CD8-positive, alpha-beta memory T cell (primary cell): ENCODE measurements around the gene POLR1A. TPM values are rescaled to one million over a fixed set of nuclear protein-coding genes. Genes with fewer than 3 reads are reported as not detected.

Source experiments
- CTCF ChIA-PET: fragments of 350-600 bp; sonication (Branson Sonifier 250); formaldehyde crosslinking; loops from one replicate; lab custom pipeline; 2021; ENCODE audit warnings: antibody characterized with exemption; lab: Charles Lee
- POLR2A ChIA-PET: fragments of 350-600 bp; sonication (Branson Sonifier 250); formaldehyde crosslinking; loops from one replicate; lab custom pipeline; 2021; ENCODE audit warnings: antibody characterized with exemption; lab: Charles Lee
- DNase-seq, 5 donors: peaks; one replicate each; pipeline versions ENCODE4 v3.0.0 to v3.0.0-alpha.2; 2020 to 2022; ENCODE audit warnings: mixed read lengths in 1 of 5
- H3K27ac ChIP-seq: one replicate; pipeline ENCODE4 v1.7.0; 2013; ENCODE audit warnings: low read depth, mild to moderate bottlenecking, low read length, moderate library complexity
- H3K27me3 ChIP-seq: 2 replicates; pipeline ENCODE4 v1.7.0; 2013; ENCODE audit warnings: low read length, mild to moderate bottlenecking; ENCODE audit not compliant: insufficient read depth, poor library complexity, severe bottlenecking
- H3K36me3 ChIP-seq: 2 replicates; pipeline ENCODE4 v1.7.0; 2013; ENCODE audit warnings: mild to moderate bottlenecking, low read length, moderate library complexity; ENCODE audit not compliant: insufficient read depth
- H3K4me1 ChIP-seq: 2 replicates; pipeline ENCODE4 v1.7.0; 2013; ENCODE audit warnings: mild to moderate bottlenecking, low read length, moderate library complexity; ENCODE audit not compliant: insufficient read depth
- H3K4me3 ChIP-seq: 2 replicates; pipeline ENCODE4 v1.7.0; 2013; ENCODE audit warnings: mild to moderate bottlenecking, low read length
- H3K9me3 ChIP-seq: 2 replicates; pipeline ENCODE4 v1.7.0; 2013; ENCODE audit warnings: mild to moderate bottlenecking, low read length
- H3K27ac Mint-ChIP-seq, 8 donors: one replicate each; pipeline ENCODE4 v1.8.0; 2020 to 2021; ENCODE audit warnings: mixed read lengths in 8 of 8, mild to moderate bottlenecking in 6 of 8, inconsistent platforms in 3 of 8, moderate library complexity in 3 of 8
- H3K27me3 Mint-ChIP-seq, 2 donors: one replicate each; pipeline ENCODE4 v1.8.0; 2020 to 2021; ENCODE audit warnings: mixed read lengths in 2 of 2, mild to moderate bottlenecking in 1 of 2, moderate library complexity in 1 of 2
- H3K36me3 Mint-ChIP-seq, 3 donors: one replicate each; pipeline ENCODE4 v1.8.0; 2020 to 2021; ENCODE audit warnings: mixed read lengths in 3 of 3, inconsistent platforms in 1 of 3, mild to moderate bottlenecking in 1 of 3
- H3K4me1 Mint-ChIP-seq, 3 donors: one replicate each; pipeline ENCODE4 v1.8.0; 2020 to 2021; ENCODE audit warnings: mixed read lengths in 3 of 3, inconsistent platforms in 1 of 3, mild to moderate bottlenecking in 1 of 3
- H3K4me3 Mint-ChIP-seq, 7 donors: one replicate each; pipeline ENCODE4 v1.8.0; 2020 to 2021; ENCODE audit warnings: mixed read lengths in 7 of 7, mild to moderate bottlenecking in 6 of 7, moderate library complexity in 4 of 7, inconsistent platforms in 2 of 7
- H3K9me3 Mint-ChIP-seq, 5 donors: one replicate each; pipeline ENCODE4 v1.8.0; 2020 to 2022; ENCODE audit warnings: mixed read lengths in 5 of 5, mild to moderate bottlenecking in 3 of 5, moderate library complexity in 2 of 5, inconsistent platforms in 1 of 5
- polyA plus RNA-seq: library from polyadenylated mRNA; unstranded; fragments of 300-500 nt; fragmentation: Illumina TruSeq; gene quantifications from one replicate; pipeline ENCODE4 v1.2.3, GENCODE V29; 2021
- total RNA-seq, 2 experiments: library from RNA; stranded (reverse); gene quantifications; one replicate each; pipeline ENCODE4 v1.2.3, GENCODE V29; 2021

Gene POLR1A
- total and polyA plus RNA-seq, 3 experiments from 2014 or later = 4.8 to 63.3 (median 60.3) TPM

- Mint-ChIP-seq H3K4me1 (peaks cover 0 to 7% (median 2%) of the 10 kb centered on the region in 3 donors), H3K4me3 (no peak overlapping the region), H3K27me3 (peaks cover 0 to 6% of the 10 kb centered on the region in 2 donors), H3K9me3 (peaks cover 0 to 6% (median 0%) of the 10 kb centered on the region in 5 donors), H3K36me3 (peaks cover 0 to 10% (median 5%) of the 10 kb centered on the region in 3 donors), H3K27ac (no peak overlapping the region)
- DNase-seq = no peak
- ChIA-PET POLR2A (no interaction called here), CTCF (interaction anchor here (1.5 kb wide), 1 partner anchor 196 kb away, joined by 3 read pairs; no protein-coding TSS in a partner anchor)
- Histone ChIP-seq H3K4me1 (no peaks in the 10 kb centered on the region), H3K4me3 (no peak overlapping the region), H3K27ac (no peak overlapping the region), H3K9me3 (no peaks in the 10 kb centered on the region), H3K36me3 (no peaks in the 10 kb centered on the region), H3K27me3 (no peaks in the 10 kb centered on the region)
These were observed 95.6 kb downstream of the POLR1A start for GRCh38 chr2:86010083-86010482.

- Mint-ChIP-seq H3K4me1 (peaks cover 1 to 7% (median 2%) of the 10 kb centered on the region in 3 donors), H3K27ac (no peak overlapping the region), H3K9me3 (peaks cover 0 to 4% (median 0%) of the 10 kb centered on the region in 5 donors), H3K27me3 (peaks cover 0 to 9% of the 10 kb centered on the region in 2 donors), H3K36me3 (no peaks in the 10 kb centered on the region), H3K4me3 (no peak overlapping the region)
- POLR2A ChIA-PET = no interaction called here
- no peak for DNase-seq
- Histone ChIP-seq H3K27ac (no peak overlapping the region), H3K4me3 (no peak overlapping the region), H3K4me1 (no peaks in the 10 kb centered on the region), H3K27me3 (no peaks in the 10 kb centered on the region), H3K9me3 (no peaks in the 10 kb centered on the region), H3K36me3 (no peaks in the 10 kb centered on the region)
- CTCF ChIA-PET = no interaction called here
These were observed 99.2 kb downstream of the POLR1A start for GRCh38 chr2:86006524-86006923.

- no peak overlapping the region for H3K4me3 Mint-ChIP-seq
- Histone ChIP-seq H3K9me3 (no peaks in the 10 kb centered on the region), H3K4me1 (peaks cover 25% of the 10 kb centered on the region), H3K36me3 (no peaks in the 10 kb centered on the region), H3K27me3 (no peaks in the 10 kb centered on the region), H3K4me3 (no peak overlapping the region), H3K27ac (no peak overlapping the region)
- peaks cover 0 to 6% of the 10 kb centered on the region in 2 donors for H3K27me3 Mint-ChIP-seq
- ChIA-PET CTCF (interaction anchor here (0.8 kb wide), 1 partner anchor 36 kb away, joined by 3 read pairs; no protein-coding TSS in a partner anchor), POLR2A (no interaction called here)
- peaks cover 0 to 4% (median 0%) of the 10 kb centered on the region in 5 donors for H3K9me3 Mint-ChIP-seq
- H3K27ac Mint-ChIP-seq = no peak overlapping the region
- peaks cover 0 to 2% (median 0%) of the 10 kb centered on the region in 3 donors for H3K36me3 Mint-ChIP-seq
- peaks cover 22 to 28% (median 27%) of the 10 kb centered on the region in 3 donors for H3K4me1 Mint-ChIP-seq
- no peak for DNase-seq
These were observed 101.7 kb downstream of the POLR1A start for GRCh38 chr2:86003967-86004366.

- peaks cover 27 to 35% (median 35%) of the 10 kb centered on the region in 3 donors for H3K4me1 Mint-ChIP-seq
- Histone ChIP-seq H3K36me3 (no peaks in the 10 kb centered on the region), H3K4me1 (peaks cover 34% of the 10 kb centered on the region), H3K4me3 (no peak overlapping the region), H3K9me3 (no peaks in the 10 kb centered on the region), H3K27ac (no peak overlapping the region), H3K27me3 (no peaks in the 10 kb centered on the region)
- peaks cover 0 to 5% of the 10 kb centered on the region in 2 donors for H3K27me3 Mint-ChIP-seq
- H3K4me3 Mint-ChIP-seq = no peak overlapping the region
- peaks cover 0 to 2% (median 0%) of the 10 kb centered on the region in 3 donors for H3K36me3 Mint-ChIP-seq
- no peak for DNase-seq
- H3K9me3 Mint-ChIP-seq = peaks cover 0 to 4% (median 0%) of the 10 kb centered on the region in 5 donors
- POLR2A ChIA-PET = no interaction called here
- CTCF ChIA-PET = no interaction called here
- H3K27ac Mint-ChIP-seq = no peak overlapping the region
These were observed 102.6 kb downstream of the POLR1A start for GRCh38 chr2:86003104-86003503.

- H3K36me3 Mint-ChIP-seq = peaks cover 0 to 2% (median 0%) of the 10 kb centered on the region in 3 donors
- no peaks in the 10 kb centered on the region for H3K9me3 ChIP-seq
- ChIA-PET CTCF (no interaction called here), POLR2A (no interaction called here)
- no peak for DNase-seq
- H3K9me3 Mint-ChIP-seq = peaks cover 0 to 4% (median 0%) of the 10 kb centered on the region in 5 donors
- no peak overlapping the region for H3K27ac ChIP-seq
- no peak overlapping the region for H3K4me3 ChIP-seq
- H3K4me1 Mint-ChIP-seq = peaks cover 33 to 43% (median 37%) of the 10 kb centered on the region in 3 donors
- no peaks in the 10 kb centered on the region for H3K36me3 ChIP-seq
- H3K4me3 Mint-ChIP-seq = no peak overlapping the region
- no peak overlapping the region for H3K27ac Mint-ChIP-seq
- no peaks in the 10 kb centered on the region for H3K27me3 ChIP-seq
- peaks cover 0 to 5% of the 10 kb centered on the region in 2 donors for H3K27me3 Mint-ChIP-seq
- H3K4me1 ChIP-seq = peaks cover 41% of the 10 kb centered on the region
These were observed 103.3 kb downstream of the POLR1A start for GRCh38 chr2:86002375-86002774.

- Histone ChIP-seq H3K27ac (no peak overlapping the region), H3K36me3 (no peaks in the 10 kb centered on the region), H3K9me3 (no peaks in the 10 kb centered on the region), H3K4me3 (no peak overlapping the region), H3K4me1 (peaks cover 45% of the 10 kb centered on the region), H3K27me3 (no peaks in the 10 kb centered on the region)
- ChIA-PET CTCF (no interaction called here), POLR2A (no interaction called here)
- no peak overlapping the region for H3K4me3 Mint-ChIP-seq
- H3K9me3 Mint-ChIP-seq = peaks cover 0 to 4% (median 0%) of the 10 kb centered on the region in 5 donors
- no peak for DNase-seq
- H3K27me3 Mint-ChIP-seq = peaks cover 0 to 3% of the 10 kb centered on the region in 2 donors
- H3K4me1 Mint-ChIP-seq = peaks cover 39 to 53% (median 39%) of the 10 kb centered on the region in 3 donors
- peaks cover 0 to 2% (median 0%) of the 10 kb centered on the region in 3 donors for H3K36me3 Mint-ChIP-seq
- H3K27ac Mint-ChIP-seq = peak overlapping the region in 5 of 8 donors; percentile 2 to 92 (median 58)
These were observed 104.4 kb downstream of the POLR1A start for GRCh38 chr2:86001326-86001725.

- peak overlapping the region in 7 of 8 donors; percentile 2 to 92 (median 43) for H3K27ac Mint-ChIP-seq
- CTCF ChIA-PET = no interaction called here
These were observed 104.8 kb downstream of the POLR1A start for GRCh38 chr2:86000938-86001312.

GRCh38 chr2:86000131-86000937, 105.4 kb downstream of the POLR1A start:
- H3K27me3 Mint-ChIP-seq = peaks cover 0 to 3% of the 10 kb centered on the region in 2 donors
- Histone ChIP-seq H3K27ac (peak overlapping the region; percentile 14), H3K4me1 (peaks cover 55% of the 10 kb centered on the region), H3K4me3 (no peak overlapping the region), H3K9me3 (no peaks in the 10 kb centered on the region), H3K27me3 (no peaks in the 10 kb centered on the region), H3K36me3 (no peaks in the 10 kb centered on the region)
- H3K36me3 Mint-ChIP-seq = peaks cover 0 to 2% (median 0%) of the 10 kb centered on the region in 3 donors
- H3K4me3 Mint-ChIP-seq = peak overlapping the region in 4 of 7 donors; percentile 17 to 76 (median 40)
- ChIA-PET CTCF (interaction anchor here (0.9 kb wide), 1 partner anchor 80 kb away, joined by 4 read pairs; no protein-coding TSS in a partner anchor), POLR2A (no interaction called here)
- peak overlapping the region; percentile 2 to 96 (median 71) for H3K27ac Mint-ChIP-seq
- H3K4me1 Mint-ChIP-seq = peaks cover 40 to 61% (median 41%) of the 10 kb centered on the region in 3 donors
- peaks cover 0 to 4% (median 0%) of the 10 kb centered on the region in 5 donors for H3K9me3 Mint-ChIP-seq
- DNase-seq = no peak

More at GRCh38 chr2:86000938-86001312, 104.8 kb downstream of the POLR1A start:
- Mint-ChIP-seq H3K4me3 (no peak overlapping the region), H3K4me1 (peaks cover 39 to 55% (median 39%) of the 10 kb centered on the region in 3 donors), H3K9me3 (peaks cover 0 to 4% (median 0%) of the 10 kb centered on the region in 5 donors), H3K27me3 (peaks cover 0 to 3% of the 10 kb centered on the region in 2 donors), H3K36me3 (peaks cover 0 to 2% (median 0%) of the 10 kb centered on the region in 3 donors)
- H3K27ac ChIP-seq = no peak overlapping the region
- H3K27me3 ChIP-seq = no peaks in the 10 kb centered on the region
- peaks cover 49% of the 10 kb centered on the region for H3K4me1 ChIP-seq
- POLR2A ChIA-PET = no interaction called here
- no peaks in the 10 kb centered on the region for H3K36me3 ChIP-seq
- no peaks in the 10 kb centered on the region for H3K9me3 ChIP-seq
- H3K4me3 ChIP-seq = no peak overlapping the region
- no peak for DNase-seq
